ENCODE results near the gene TCL1B.
"Not testable (repeated sequence)": the region's sequence is repeated elsewhere in the genome, so short reads cannot be mapped to it uniquely, and the experiment has no call there.

Gene TCL1B

GRCh38 chr14:95707327-95707726 is 21.1 kb downstream of the TCL1B start:
- H3K36me3 Mint-ChIP-seq: no peaks in the 10 kb centered on the region
- no peaks in the 10 kb centered on the region for H3K9me3 Mint-ChIP-seq
- peaks cover 12% of the 10 kb centered on the region for H3K4me1 Mint-ChIP-seq
- H3K27ac Mint-ChIP-seq: no peak overlapping the region
- no peak for ATAC-seq
- H3K27me3 Mint-ChIP-seq: peaks cover 65% of the 10 kb centered on the region
- no peak overlapping the region for H3K4me3 Mint-ChIP-seq

GRCh38 chr14:95710106-95710505 is 23.9 kb downstream of the TCL1B start:
- H3K27ac Mint-ChIP-seq: no peak overlapping the region
- no peaks in the 10 kb centered on the region for H3K9me3 Mint-ChIP-seq
- H3K4me1 Mint-ChIP-seq: peaks cover 21% of the 10 kb centered on the region

GRCh38 chr14:95711476-95712176 is 25.4 kb downstream of the TCL1B start:
- no peak overlapping the region for H3K4me3 Mint-ChIP-seq
- peaks cover 21% of the 10 kb centered on the region for H3K4me1 Mint-ChIP-seq
- no peak overlapping the region for H3K27ac Mint-ChIP-seq

More at GRCh38 chr14:95710106-95710505, 23.9 kb downstream of the TCL1B start:
- no peak overlapping the region for H3K4me3 Mint-ChIP-seq
- no peaks in the 10 kb centered on the region for H3K36me3 Mint-ChIP-seq
- ATAC-seq: no peak
- H3K27me3 Mint-ChIP-seq: peaks cover 67% of the 10 kb centered on the region

GRCh38 chr14:95712398-95712797 is 26.2 kb downstream of the TCL1B start:
- H3K9me3 Mint-ChIP-seq: no peaks in the 10 kb centered on the region
- H3K4me3 Mint-ChIP-seq: no peak overlapping the region
- no peak for ATAC-seq
- peaks cover 67% of the 10 kb centered on the region for H3K27me3 Mint-ChIP-seq
- H3K27ac Mint-ChIP-seq: no peak overlapping the region
- no peaks in the 10 kb centered on the region for H3K36me3 Mint-ChIP-seq
- H3K4me1 Mint-ChIP-seq: peaks cover 21% of the 10 kb centered on the region

More at GRCh38 chr14:95711476-95712176, 25.4 kb downstream of the TCL1B start:
- peaks cover 67% of the 10 kb centered on the region for H3K27me3 Mint-ChIP-seq
- no peaks in the 10 kb centered on the region for H3K36me3 Mint-ChIP-seq
- ATAC-seq: peak; percentile 42
- no peaks in the 10 kb centered on the region for H3K9me3 Mint-ChIP-seq

GRCh38 chr14:95713596-95714371 is 27.6 kb downstream of the TCL1B start, which contains the start of gene TCL1A:
TCL1A (minus strand) TSS chr14:95714125; CDS start chr14:95714066, 59 bp downstream.
- no peaks in the 10 kb centered on the region for H3K36me3 Mint-ChIP-seq
- H3K9me3 Mint-ChIP-seq: no peaks in the 10 kb centered on the region
- peaks cover 63% of the 10 kb centered on the region for H3K27me3 Mint-ChIP-seq
- H3K27ac Mint-ChIP-seq: no peak within 1 kb of the TSS
- peak within 1 kb of the TSS; percentile 52 for H3K4me3 Mint-ChIP-seq
- peak; percentile 49 for ATAC-seq
- peaks cover 21% of the 10 kb centered on the region for H3K4me1 Mint-ChIP-seq

GRCh38 chr14:95722525-95723190 is 36.4 kb downstream of the TCL1B start:
- H3K9me3 Mint-ChIP-seq: peaks cover 15% of the 10 kb centered on the region
- no peak overlapping the region for H3K27ac Mint-ChIP-seq
- H3K27me3 Mint-ChIP-seq: peaks cover 75% of the 10 kb centered on the region
- ATAC-seq: no peak
- no peaks in the 10 kb centered on the region for H3K4me1 Mint-ChIP-seq
- no peaks in the 10 kb centered on the region for H3K36me3 Mint-ChIP-seq
- H3K4me3 Mint-ChIP-seq: no peak overlapping the region

GRCh38 chr14:95725685-95726336 is 39.6 kb downstream of the TCL1B start:
- H3K27me3 Mint-ChIP-seq: peaks cover 90% of the 10 kb centered on the region
- no peaks in the 10 kb centered on the region for H3K36me3 Mint-ChIP-seq
- no peaks in the 10 kb centered on the region for H3K4me1 Mint-ChIP-seq
- ATAC-seq: peak; percentile 57
- no peak overlapping the region for H3K27ac Mint-ChIP-seq
- H3K9me3 Mint-ChIP-seq: peaks cover 15% of the 10 kb centered on the region
- no peak overlapping the region for H3K4me3 Mint-ChIP-seq

- no peak overlapping the region for H3K4me3 Mint-ChIP-seq
- ATAC-seq: no peak
- no peak overlapping the region for H3K27ac Mint-ChIP-seq
- peaks cover 85% of the 10 kb centered on the region for H3K27me3 Mint-ChIP-seq
- H3K9me3 Mint-ChIP-seq: peaks cover 12% of the 10 kb centered on the region
- no peaks in the 10 kb centered on the region for H3K4me1 Mint-ChIP-seq
- no peaks in the 10 kb centered on the region for H3K36me3 Mint-ChIP-seq
These were observed 41.0 kb downstream of the TCL1B start for GRCh38 chr14:95727056-95727700.

- ATAC-seq, H3K4me3 Mint-ChIP-seq: not testable (repeated sequence)
- H3K27me3 Mint-ChIP-seq: peaks cover 77% of the 10 kb centered on the region
These were observed 43.3 kb downstream of the TCL1B start for GRCh38 chr14:95729402-95730028.

GRCh38 chr14:95730126-95730525 is 43.9 kb downstream of the TCL1B start:
- no peak overlapping the region for H3K27ac Mint-ChIP-seq
- no peaks in the 10 kb centered on the region for H3K36me3 Mint-ChIP-seq
- H3K27me3 Mint-ChIP-seq: peaks cover 77% of the 10 kb centered on the region
- H3K9me3 Mint-ChIP-seq: no peaks in the 10 kb centered on the region
- ATAC-seq: no peak
- no peaks in the 10 kb centered on the region for H3K4me1 Mint-ChIP-seq
- no peak overlapping the region for H3K4me3 Mint-ChIP-seq

More at GRCh38 chr14:95729402-95730028, 43.3 kb downstream of the TCL1B start:
- H3K36me3 Mint-ChIP-seq, H3K9me3 Mint-ChIP-seq, H3K27ac Mint-ChIP-seq, H3K4me1 Mint-ChIP-seq: not testable (repeated sequence)

- Mint-ChIP-seq H3K36me3 (no peaks in the 10 kb centered on the region), H3K27me3 (peaks cover 46% of the 10 kb centered on the region), H3K9me3 (no peaks in the 10 kb centered on the region), H3K4me3 (no peak overlapping the region), H3K27ac (no peak overlapping the region), H3K4me1 (no peaks in the 10 kb centered on the region)
- no peak for ATAC-seq
These were observed 47.0 kb downstream of the TCL1B start for GRCh38 chr14:95733212-95733611.

GRCh38 chr14:95739356-95739755 is 53.1 kb downstream of the TCL1B start:
- H3K4me1 Mint-ChIP-seq: peaks cover 8% of the 10 kb centered on the region
- H3K27ac Mint-ChIP-seq: peak overlapping the region; percentile 35
- no peak for ATAC-seq
- H3K4me3 Mint-ChIP-seq: no peak overlapping the region
- H3K9me3 Mint-ChIP-seq: peaks cover 8% of the 10 kb centered on the region
- H3K36me3 Mint-ChIP-seq: peaks cover 6% of the 10 kb centered on the region
- peaks cover 4% of the 10 kb centered on the region for H3K27me3 Mint-ChIP-seq

- ATAC-seq: peak; percentile 34
- H3K27me3 Mint-ChIP-seq: no peaks in the 10 kb centered on the region
- no peak overlapping the region for H3K4me3 Mint-ChIP-seq
- H3K27ac Mint-ChIP-seq: no peak overlapping the region
- H3K36me3 Mint-ChIP-seq: peaks cover 6% of the 10 kb centered on the region
- H3K4me1 Mint-ChIP-seq: peaks cover 8% of the 10 kb centered on the region
- H3K9me3 Mint-ChIP-seq: peaks cover 8% of the 10 kb centered on the region
These were observed 54.8 kb downstream of the TCL1B start for GRCh38 chr14:95741038-95741490.

GRCh38 chr14:95741781-95742180 is 55.6 kb downstream of the TCL1B start:
- H3K4me1 Mint-ChIP-seq: peaks cover 8% of the 10 kb centered on the region
- H3K27ac Mint-ChIP-seq: no peak overlapping the region
- no peak for ATAC-seq
- H3K27me3 Mint-ChIP-seq: no peaks in the 10 kb centered on the region
- no peak overlapping the region for H3K4me3 Mint-ChIP-seq
- H3K36me3 Mint-ChIP-seq: peaks cover 6% of the 10 kb centered on the region
- peaks cover 8% of the 10 kb centered on the region for H3K9me3 Mint-ChIP-seq
